Sigmoid colon (tissue), 3 donors: ENCODE data around the gene PNMA8B.

ENCODE experiments used
- POLR2A ChIP-seq, 2 donors: fragments of 450-650 bp; IDR thresholded peaks; one replicate each; pipeline ENCODE4 v1.6.1; 2016; ENCODE audit warnings: antibody characterized with exemption in 2 of 2, mild to moderate bottlenecking in 2 of 2, moderate library complexity in 2 of 2
- TF ChIP-seq, protein P1 (sequence below), 4 experiments: fragments of 450-650 bp in 3 of 4; fragments of 200-600 bp in 1 of 4; IDR thresholded peaks; one replicate each; pipeline ENCODE4 v1.5.1; 2016 to 2019; ENCODE audit warnings: antibody characterized with exemption in 4 of 4, mild to moderate bottlenecking in 3 of 4, moderate library complexity in 2 of 4

DNA sequence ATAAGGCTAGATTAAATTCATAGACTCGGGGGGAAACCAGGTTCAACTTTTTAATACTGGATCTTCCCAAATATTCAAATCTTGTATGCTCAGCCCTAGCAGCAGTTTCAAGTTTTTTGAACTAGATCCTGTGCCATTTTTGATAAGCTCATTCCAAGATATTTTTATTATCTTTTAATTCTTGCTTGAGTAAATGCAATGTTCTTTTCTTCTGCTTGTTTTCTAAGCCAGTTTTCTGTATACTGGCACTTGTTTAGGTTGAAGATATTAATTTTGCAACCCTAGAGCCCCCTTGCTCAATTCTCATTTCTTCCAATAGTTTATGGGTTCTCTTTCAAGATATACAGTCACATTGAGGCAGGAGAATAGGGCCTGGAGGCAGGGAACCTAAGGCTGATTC, 53.8 kb downstream of the PNMA8B start:
- TF ChIP-seq POLR2A (IDR thresholded peaks at IDR 0.05): no peak
- TF ChIP-seq, protein P1, sequence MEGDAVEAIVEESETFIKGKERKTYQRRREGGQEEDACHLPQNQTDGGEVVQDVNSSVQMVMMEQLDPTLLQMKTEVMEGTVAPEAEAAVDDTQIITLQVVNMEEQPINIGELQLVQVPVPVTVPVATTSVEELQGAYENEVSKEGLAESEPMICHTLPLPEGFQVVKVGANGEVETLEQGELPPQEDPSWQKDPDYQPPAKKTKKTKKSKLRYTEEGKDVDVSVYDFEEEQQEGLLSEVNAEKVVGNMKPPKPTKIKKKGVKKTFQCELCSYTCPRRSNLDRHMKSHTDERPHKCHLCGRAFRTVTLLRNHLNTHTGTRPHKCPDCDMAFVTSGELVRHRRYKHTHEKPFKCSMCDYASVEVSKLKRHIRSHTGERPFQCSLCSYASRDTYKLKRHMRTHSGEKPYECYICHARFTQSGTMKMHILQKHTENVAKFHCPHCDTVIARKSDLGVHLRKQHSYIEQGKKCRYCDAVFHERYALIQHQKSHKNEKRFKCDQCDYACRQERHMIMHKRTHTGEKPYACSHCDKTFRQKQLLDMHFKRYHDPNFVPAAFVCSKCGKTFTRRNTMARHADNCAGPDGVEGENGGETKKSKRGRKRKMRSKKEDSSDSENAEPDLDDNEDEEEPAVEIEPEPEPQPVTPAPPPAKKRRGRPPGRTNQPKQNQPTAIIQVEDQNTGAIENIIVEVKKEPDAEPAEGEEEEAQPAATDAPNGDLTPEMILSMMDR (IDR thresholded peaks at IDR 0.05): no peak
